Endometrial microvascular endothelial cells (primary cell): ENCODE measurements around the gene FAM162B. TPM values are rescaled to one million over a fixed set of nuclear protein-coding genes. Genes with fewer than 3 reads are reported as not detected.

ENCODE experiments used
- in situ Hi-C: cut with HindIII; loops from 2 replicates; pipeline ENCODE4 v1.10.0; 2017; ENCODE audit warnings: low sequenced_read_pairs, low pct_unique_long_range_greater_than_20kb; ENCODE audit errors: inconsistent ontology term
- total RNA-seq: library from RNA; depleted of rRNA; stranded (reverse); fragments of >200 nt; gene quantifications from one replicate; pipeline ENCODE4 v1.2.3, GENCODE V29; 2015; ENCODE audit errors: inconsistent ontology term

FAM162B gene
- total RNA-seq = not detected

- in situ Hi-C loops = no loop called here
Observed at GRCh38 chr6:116764961-116765841, at the start of gene FAM162B. FAM162B (minus strand) TSS chr6:116765719; CDS start chr6:116765576, 143 bp downstream.

- in situ Hi-C loops = no loop called here
Observed at GRCh38 chr6:116812051-116812650, 46.6 kb upstream of the FAM162B start.

GRCh38 chr6:116801971-116802370 lies 36.5 kb upstream of the FAM162B start:
- in situ Hi-C loops = no loop called here

GRCh38 chr6:116799945-116800344 lies 34.4 kb upstream of the FAM162B start:
- in situ Hi-C loops = no loop called here

GRCh38 chr6:116797585-116797984 lies 32.1 kb upstream of the FAM162B start:
- in situ Hi-C loops = no loop called here

- in situ Hi-C loops = no loop called here
Observed at GRCh38 chr6:116793224-116793623, 27.7 kb upstream of the FAM162B start.

GRCh38 chr6:116783852-116784251 lies 18.3 kb upstream of the FAM162B start:
- in situ Hi-C loops = no loop called here

GRCh38 chr6:116779573-116780164 lies 14.2 kb upstream of the FAM162B start:
- in situ Hi-C loops = no loop called here

- in situ Hi-C loops = no loop called here
Observed at GRCh38 chr6:116773886-116774285, 8.4 kb upstream of the FAM162B start.

- in situ Hi-C loops = no loop called here
Observed at GRCh38 chr6:116772450-116772849, 6.9 kb upstream of the FAM162B start.

- in situ Hi-C loops = no loop called here
Observed at GRCh38 chr6:116767715-116768114, 2.2 kb upstream of the FAM162B start.

GRCh38 chr6:116766506-116767176 lies 1.1 kb upstream of the FAM162B start:
- in situ Hi-C loops = no loop called here

GRCh38 chr6:116764629-116764960 lies 924 bp downstream of the FAM162B start:
- in situ Hi-C loops = no loop called here

GRCh38 chr6:116763906-116764628 lies 1.5 kb downstream of the FAM162B start:
- in situ Hi-C loops = no loop called here

- in situ Hi-C loops = no loop called here
Observed at GRCh38 chr6:116763048-116763447, 2.5 kb downstream of the FAM162B start.

GRCh38 chr6:116762235-116762634 lies 3.3 kb downstream of the FAM162B start:
- in situ Hi-C loops = no loop called here

GRCh38 chr6:116761779-116762178 lies 3.7 kb downstream of the FAM162B start:
- in situ Hi-C loops = no loop called here

GRCh38 chr6:116745176-116745575 lies 20.3 kb downstream of the FAM162B start:
- in situ Hi-C loops = no loop called here

GRCh38 chr6:116741571-116741970 lies 23.9 kb downstream of the FAM162B start:
- in situ Hi-C loops = no loop called here
